Adrenal gland (tissue), 5 donors: ENCODE measurements around the gene OR4E2.

Experiments used
- POLR2A ChIP-seq, 2 donors: fragments of 450-650 bp; IDR thresholded peaks; one replicate each; pipeline ENCODE4 v1.6.1; 2017; ENCODE audit warnings: antibody characterized with exemption in 2 of 2, mild to moderate bottlenecking in 2 of 2, moderate library complexity in 1 of 2
- TF ChIP-seq, protein P1 (sequence below), 6 experiments: fragments of 450-650 bp in 4 of 6; fragments of 200-600 bp in 2 of 6; sonication (generic) in 1 of 6; IDR thresholded peaks; 1 replicate in 5 of 6; 2 replicates in 1 of 6; pipeline versions ENCODE4 v1.5.1 to v1.8.0; 2016 to 2021; ENCODE audit warnings: antibody characterized with exemption in 6 of 6, mild to moderate bottlenecking in 2 of 6, moderate library complexity in 1 of 6
- donor health status: DM: no; HTN: no; CAD: no.

DNA sequence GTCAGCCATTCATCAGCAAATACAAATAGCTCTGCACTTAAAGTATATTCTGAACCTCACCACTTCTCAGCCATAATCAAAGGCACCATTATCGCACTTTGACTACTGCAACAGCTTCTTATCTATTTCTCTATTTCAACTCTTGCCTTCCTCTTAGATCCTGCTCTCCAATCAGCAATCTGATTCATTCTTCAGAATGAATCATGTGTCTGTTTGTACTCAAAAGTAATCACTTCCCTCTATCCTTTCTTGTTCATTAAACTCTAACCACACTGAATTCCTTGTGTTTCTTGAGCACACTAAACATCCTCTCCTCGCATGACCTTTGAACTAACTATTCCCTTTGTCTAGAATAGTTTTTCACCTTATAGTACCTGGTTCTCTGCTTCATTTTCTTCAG, 32.8 kb downstream of the OR4E2 start:
- TF ChIP-seq, protein P1, sequence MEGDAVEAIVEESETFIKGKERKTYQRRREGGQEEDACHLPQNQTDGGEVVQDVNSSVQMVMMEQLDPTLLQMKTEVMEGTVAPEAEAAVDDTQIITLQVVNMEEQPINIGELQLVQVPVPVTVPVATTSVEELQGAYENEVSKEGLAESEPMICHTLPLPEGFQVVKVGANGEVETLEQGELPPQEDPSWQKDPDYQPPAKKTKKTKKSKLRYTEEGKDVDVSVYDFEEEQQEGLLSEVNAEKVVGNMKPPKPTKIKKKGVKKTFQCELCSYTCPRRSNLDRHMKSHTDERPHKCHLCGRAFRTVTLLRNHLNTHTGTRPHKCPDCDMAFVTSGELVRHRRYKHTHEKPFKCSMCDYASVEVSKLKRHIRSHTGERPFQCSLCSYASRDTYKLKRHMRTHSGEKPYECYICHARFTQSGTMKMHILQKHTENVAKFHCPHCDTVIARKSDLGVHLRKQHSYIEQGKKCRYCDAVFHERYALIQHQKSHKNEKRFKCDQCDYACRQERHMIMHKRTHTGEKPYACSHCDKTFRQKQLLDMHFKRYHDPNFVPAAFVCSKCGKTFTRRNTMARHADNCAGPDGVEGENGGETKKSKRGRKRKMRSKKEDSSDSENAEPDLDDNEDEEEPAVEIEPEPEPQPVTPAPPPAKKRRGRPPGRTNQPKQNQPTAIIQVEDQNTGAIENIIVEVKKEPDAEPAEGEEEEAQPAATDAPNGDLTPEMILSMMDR (IDR thresholded peaks at IDR 0.05) = no peak
- TF ChIP-seq POLR2A (IDR thresholded peaks at IDR 0.05) = no peak
